Activated T-helper 2 cell treated with anti-CD3 and anti-CD28 coated beads, Interferon-gamma antibody, Interleukin-2, Interleukin-4, amounts not matched to agents 10 μg/mL and 5 μg/mL and 100 μg/mL, durations not matched to agents 14 hours and 24 hours and 36 hours (primary cell): ENCODE measurements around the gene NRXN3. TPM values are rescaled to one million over a fixed set of nuclear protein-coding genes. Genes with fewer than 3 reads are reported as not detected.

ENCODE experiments used
- DNase-seq: peaks from one replicate; pipeline ENCODE4 v3.0.0; 2021; ENCODE audit warnings: low spot score
- H3K27ac Mint-ChIP-seq: one replicate; pipeline ENCODE4 v1.8.0; 2021; ENCODE audit warnings: mixed read lengths
- H3K27me3 Mint-ChIP-seq: one replicate; pipeline ENCODE4 v1.8.0; 2021; ENCODE audit warnings: low read depth, mixed read lengths
- H3K36me3 Mint-ChIP-seq: one replicate; pipeline ENCODE4 v1.8.0; 2021; ENCODE audit warnings: low read depth, mixed read lengths
- H3K4me1 Mint-ChIP-seq: one replicate; pipeline ENCODE4 v1.8.0; 2021; ENCODE audit warnings: low read depth, mixed read lengths
- H3K4me3 Mint-ChIP-seq: one replicate; pipeline ENCODE4 v1.8.0; 2021; ENCODE audit warnings: low read depth, mild to moderate bottlenecking, moderate library complexity, mixed read lengths
- H3K9me3 Mint-ChIP-seq: one replicate; pipeline ENCODE4 v1.8.0; 2021; ENCODE audit warnings: mixed read lengths
- intact Hi-C: fragments of 100-400 bp; cut with micrococcal nuclease; formaldehyde crosslinking; loops from one replicate; pipeline ENCODE4 v1.15.1; 2023
- total RNA-seq: library from RNA; stranded (reverse); gene quantifications from 2 replicates; pipeline ENCODE4 v1.2.3, GENCODE V29; 2022

NRXN3 gene
- total RNA-seq, 1 donor from 2014 or later, result not detected

DNA sequence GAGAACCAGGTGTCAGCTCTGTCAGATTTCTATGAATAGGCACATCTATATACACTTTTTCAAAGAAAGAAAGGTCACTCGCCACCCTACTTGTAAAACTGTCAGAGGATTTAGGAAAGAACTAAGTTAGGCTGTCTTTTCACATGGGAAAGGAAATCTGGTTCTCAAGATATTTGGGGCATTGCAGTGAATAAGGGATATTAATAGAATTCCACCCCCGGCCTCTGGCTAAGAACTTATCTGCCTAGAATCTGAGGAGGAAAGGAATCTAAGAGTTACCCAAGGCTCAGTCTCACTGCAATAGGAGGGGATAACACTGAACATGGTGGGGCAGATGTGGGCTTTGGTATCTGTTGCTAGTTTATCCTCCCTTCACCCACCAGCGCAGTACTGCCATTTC lies 677.6 kb downstream of the NRXN3 start:
- Mint-ChIP-seq H3K36me3 (no peaks in the 10 kb centered on the region), H3K27me3 (no peaks in the 10 kb centered on the region), H3K4me3 (no peak overlapping the region), H3K9me3 (no peaks in the 10 kb centered on the region), H3K27ac (no peak overlapping the region), H3K4me1 (no peaks in the 10 kb centered on the region)
- intact Hi-C loops, result no loop called here
- no peak for DNase-seq

DNA sequence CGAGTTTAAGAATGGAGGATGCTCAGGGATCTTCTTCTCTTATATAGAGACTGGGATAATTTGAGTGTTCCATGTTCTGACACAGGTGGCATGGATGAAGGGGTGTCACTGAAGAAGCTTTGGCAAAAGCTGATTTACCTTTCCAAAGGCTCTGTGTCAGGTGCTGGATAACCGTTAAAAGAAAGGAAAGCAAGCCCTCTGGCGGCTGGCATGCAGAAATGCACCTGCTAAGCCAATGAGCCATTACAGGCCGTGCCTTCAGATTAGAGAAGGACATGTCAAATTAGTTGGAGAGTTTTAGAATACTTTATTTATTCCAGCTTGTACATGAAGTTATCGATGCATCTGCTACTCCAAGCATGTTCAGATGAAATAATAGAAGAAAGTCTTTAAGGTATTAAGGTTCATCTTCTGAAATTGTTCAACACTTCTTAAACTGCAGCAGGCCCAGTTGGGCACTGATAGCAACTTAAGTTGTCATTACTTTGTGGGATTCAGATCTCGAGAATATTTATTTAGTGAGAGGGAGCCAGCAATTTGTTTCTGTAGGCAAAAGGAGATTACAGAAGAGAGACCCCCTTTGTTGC lies 678.2 kb downstream of the NRXN3 start:
- Mint-ChIP-seq H3K27me3 (no peaks in the 10 kb centered on the region), H3K36me3 (no peaks in the 10 kb centered on the region), H3K4me3 (no peak overlapping the region), H3K27ac (no peak overlapping the region), H3K4me1 (no peaks in the 10 kb centered on the region), H3K9me3 (no peaks in the 10 kb centered on the region)
- DNase-seq, result no peak
- intact Hi-C loops, result no loop called here

DNA sequence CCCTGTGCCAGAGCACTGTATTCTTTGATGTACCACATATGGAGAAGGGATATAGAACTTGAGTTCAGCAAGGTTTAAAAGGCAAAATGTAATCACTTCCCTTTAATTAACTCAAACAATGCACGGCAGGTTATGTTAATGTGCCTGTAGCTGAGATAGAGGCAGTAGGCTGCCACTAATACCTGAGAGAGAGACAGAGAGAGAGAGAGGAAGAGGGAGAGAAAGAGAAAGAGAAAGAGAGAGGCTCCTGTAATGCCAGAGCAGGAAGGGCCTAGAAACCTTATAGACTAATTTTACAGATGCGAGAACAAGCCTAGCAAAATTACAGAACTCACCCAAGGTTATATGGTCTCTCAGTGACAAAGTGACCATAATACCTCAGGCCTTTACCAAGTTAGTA lies 679.8 kb downstream of the NRXN3 start:
- no peaks in the 10 kb centered on the region for H3K9me3 Mint-ChIP-seq
- H3K27me3 Mint-ChIP-seq, result no peaks in the 10 kb centered on the region
- no peak overlapping the region for H3K27ac Mint-ChIP-seq

DNA sequence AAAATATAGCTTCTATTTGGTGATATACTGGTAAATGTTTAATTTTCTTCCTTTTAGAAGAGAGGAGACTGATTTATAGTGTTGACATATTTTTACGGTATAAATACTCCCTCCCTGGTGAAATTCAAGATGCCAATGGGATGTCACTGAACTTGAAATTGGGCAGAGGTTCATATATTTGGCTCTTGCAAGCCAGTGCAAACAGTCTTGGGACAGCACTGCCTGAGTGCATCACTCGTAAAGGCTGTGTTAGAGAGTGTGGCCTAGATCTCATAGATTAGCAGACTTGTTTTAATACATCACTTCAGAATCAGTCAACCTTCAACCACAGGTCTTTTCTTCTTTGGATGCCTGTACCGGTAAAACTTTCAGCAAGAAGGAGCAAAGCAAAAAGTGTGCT lies 681.0 kb downstream of the NRXN3 start:
- Mint-ChIP-seq H3K36me3 (no peaks in the 10 kb centered on the region), H3K4me1 (no peaks in the 10 kb centered on the region)

More for the DNA sequence above, 679.8 kb downstream of the NRXN3 start:
- no peak for DNase-seq
- Mint-ChIP-seq H3K36me3 (no peaks in the 10 kb centered on the region), H3K4me3 (no peak overlapping the region), H3K4me1 (no peaks in the 10 kb centered on the region)
- intact Hi-C loops, result no loop called here

DNA sequence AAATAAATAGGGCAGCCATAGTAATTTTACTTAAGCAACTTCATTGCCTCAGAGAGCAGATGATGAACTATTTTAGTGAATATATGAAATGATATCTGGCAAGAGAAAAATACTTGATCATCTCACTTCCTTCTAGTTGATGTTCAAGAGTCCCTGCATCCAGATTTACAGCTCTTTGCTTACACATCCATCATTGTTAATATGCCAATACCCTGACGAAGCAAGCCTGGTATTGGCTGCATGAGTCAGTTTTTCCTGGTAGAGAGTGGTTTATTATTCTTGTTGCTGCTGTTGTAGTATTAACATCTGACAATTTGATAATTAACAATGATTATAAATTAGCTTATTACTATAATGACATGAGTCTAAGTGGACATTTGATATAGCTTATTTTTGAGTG lies 681.9 kb downstream of the NRXN3 start:
- no peak for DNase-seq
- Mint-ChIP-seq H3K36me3 (no peaks in the 10 kb centered on the region), H3K4me1 (no peaks in the 10 kb centered on the region), H3K27ac (no peak overlapping the region), H3K27me3 (no peaks in the 10 kb centered on the region), H3K4me3 (no peak overlapping the region), H3K9me3 (no peaks in the 10 kb centered on the region)
- intact Hi-C loops, result no loop called here

More for the DNA sequence above, 681.0 kb downstream of the NRXN3 start:
- Mint-ChIP-seq H3K9me3 (no peaks in the 10 kb centered on the region), H3K4me3 (no peak overlapping the region), H3K27ac (no peak overlapping the region), H3K27me3 (no peaks in the 10 kb centered on the region)
- intact Hi-C loops, result no loop called here
- DNase-seq, result no peak

GRCh38 chr14:78857974-78858373 lies 687.8 kb downstream of the NRXN3 start:
- intact Hi-C loops, result no loop called here
- no peaks in the 10 kb centered on the region for H3K36me3 Mint-ChIP-seq
- H3K27ac Mint-ChIP-seq, result no peak overlapping the region
- no peak for DNase-seq
- no peaks in the 10 kb centered on the region for H3K27me3 Mint-ChIP-seq
- no peaks in the 10 kb centered on the region for H3K4me1 Mint-ChIP-seq
- H3K9me3 Mint-ChIP-seq, result no peaks in the 10 kb centered on the region
- no peak overlapping the region for H3K4me3 Mint-ChIP-seq

DNA sequence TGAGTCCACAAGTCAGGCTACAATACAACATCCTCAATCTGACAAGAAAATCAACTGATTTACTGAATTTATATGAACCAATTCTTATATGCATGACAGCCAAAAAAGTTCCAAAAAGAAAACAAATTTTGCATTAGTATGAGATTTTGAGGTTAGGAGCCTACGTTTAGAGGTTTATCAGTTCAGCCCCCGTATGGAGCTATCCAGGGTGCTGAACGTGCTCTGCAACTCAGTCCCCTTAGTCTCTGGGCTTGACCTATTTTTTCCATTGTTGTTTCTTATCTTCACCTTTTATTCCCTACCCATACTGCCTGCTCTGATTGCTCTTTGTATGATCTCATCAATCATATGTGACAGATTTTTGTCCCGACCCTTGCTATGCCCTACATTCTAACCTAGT lies 693.0 kb downstream of the NRXN3 start:
- Mint-ChIP-seq H3K36me3 (no peaks in the 10 kb centered on the region), H3K4me3 (no peak overlapping the region), H3K4me1 (no peaks in the 10 kb centered on the region), H3K9me3 (no peaks in the 10 kb centered on the region), H3K27me3 (no peaks in the 10 kb centered on the region), H3K27ac (no peak overlapping the region)
- intact Hi-C loops, result no loop called here
- DNase-seq, result no peak

GRCh38 chr14:78872837-78873236 lies 702.7 kb downstream of the NRXN3 start:
- Mint-ChIP-seq H3K4me1 (no peaks in the 10 kb centered on the region), H3K9me3 (no peaks in the 10 kb centered on the region), H3K27ac (no peak overlapping the region), H3K36me3 (no peaks in the 10 kb centered on the region), H3K27me3 (no peaks in the 10 kb centered on the region), H3K4me3 (no peak overlapping the region)
- intact Hi-C loops, result no loop called here
- DNase-seq, result no peak

DNA sequence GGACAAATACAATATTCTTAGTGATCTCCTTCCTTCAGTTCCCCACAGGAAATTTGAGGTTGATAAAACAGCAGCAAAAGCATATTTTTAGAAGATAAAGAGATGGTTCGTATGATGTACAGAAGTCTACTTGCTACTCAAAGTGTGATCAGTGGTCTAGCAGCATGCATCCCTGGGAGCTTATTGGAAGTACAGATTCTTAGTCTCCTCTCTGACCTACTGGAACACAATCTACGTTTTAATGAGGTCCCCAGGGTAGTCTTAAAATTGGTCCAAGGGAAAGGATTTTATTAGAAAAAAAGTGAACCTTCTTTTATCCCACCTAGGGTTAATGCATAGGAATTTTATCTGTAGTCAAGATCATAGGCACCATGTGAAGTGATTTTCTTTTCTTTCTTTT lies 703.4 kb downstream of the NRXN3 start:
- DNase-seq, result no peak
- intact Hi-C loops, result no loop called here
- Mint-ChIP-seq H3K4me1 (no peaks in the 10 kb centered on the region), H3K36me3 (no peaks in the 10 kb centered on the region), H3K4me3 (no peak overlapping the region), H3K27ac (no peak overlapping the region), H3K27me3 (no peaks in the 10 kb centered on the region), H3K9me3 (no peaks in the 10 kb centered on the region)

DNA sequence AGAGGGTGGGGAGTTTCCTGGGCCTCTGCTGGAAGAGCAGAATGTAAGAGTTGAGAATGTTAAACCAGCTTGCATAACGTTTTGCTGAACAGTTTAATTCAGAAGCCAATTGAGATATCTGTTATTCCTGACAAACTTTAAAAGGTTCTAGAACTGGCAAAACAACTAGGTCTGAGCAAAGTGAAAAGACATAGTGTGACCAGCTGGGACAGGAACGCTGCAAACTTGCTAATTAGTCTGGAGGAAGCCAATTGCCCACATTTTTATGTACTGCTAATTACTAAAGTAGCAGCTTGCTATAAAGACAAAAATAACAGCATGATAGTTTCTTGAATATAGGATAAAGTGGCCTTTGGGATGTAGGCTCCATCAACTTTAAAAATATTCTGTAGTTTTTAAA lies 704.9 kb downstream of the NRXN3 start:
- intact Hi-C loops, result no loop called here
- DNase-seq, result no peak
- Mint-ChIP-seq H3K27me3 (no peaks in the 10 kb centered on the region), H3K27ac (no peak overlapping the region), H3K4me1 (no peaks in the 10 kb centered on the region), H3K9me3 (no peaks in the 10 kb centered on the region), H3K4me3 (no peak overlapping the region), H3K36me3 (no peaks in the 10 kb centered on the region)

- Mint-ChIP-seq H3K4me3 (no peak overlapping the region), H3K36me3 (no peaks in the 10 kb centered on the region), H3K4me1 (no peaks in the 10 kb centered on the region), H3K27ac (no peak overlapping the region), H3K27me3 (no peaks in the 10 kb centered on the region), H3K9me3 (no peaks in the 10 kb centered on the region)
- intact Hi-C loops, result no loop called here
- DNase-seq, result no peak
Observed at GRCh38 chr14:78885884-78886283, 715.7 kb downstream of the NRXN3 start.

DNA sequence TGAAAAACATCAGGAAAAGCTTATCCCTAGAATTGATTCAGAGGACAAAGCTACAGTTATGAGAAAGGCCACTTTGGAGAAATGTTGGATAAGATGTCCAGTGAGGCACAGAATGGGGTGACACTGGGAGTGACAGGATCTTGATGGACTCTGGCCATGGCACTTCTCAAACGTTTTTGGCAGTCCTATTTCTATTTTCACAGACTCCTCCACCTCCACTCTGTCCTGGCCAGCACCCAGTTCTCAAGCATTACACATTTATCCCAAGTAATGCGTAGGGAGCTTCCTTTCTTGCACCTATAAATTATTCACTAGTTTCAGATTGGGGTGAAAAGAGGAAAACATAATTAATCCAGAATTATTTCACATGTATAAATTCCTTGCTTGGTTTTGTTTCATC lies 727.3 kb downstream of the NRXN3 start:
- no peaks in the 10 kb centered on the region for H3K4me1 Mint-ChIP-seq
- DNase-seq, result no peak
- intact Hi-C loops, result no loop called here
- no peaks in the 10 kb centered on the region for H3K9me3 Mint-ChIP-seq
- H3K27ac Mint-ChIP-seq, result no peak overlapping the region
- H3K27me3 Mint-ChIP-seq, result no peaks in the 10 kb centered on the region
- no peak overlapping the region for H3K4me3 Mint-ChIP-seq
- no peaks in the 10 kb centered on the region for H3K36me3 Mint-ChIP-seq

- Mint-ChIP-seq H3K4me3 (no peak overlapping the region), H3K4me1 (no peaks in the 10 kb centered on the region), H3K9me3 (no peaks in the 10 kb centered on the region), H3K36me3 (no peaks in the 10 kb centered on the region), H3K27ac (no peak overlapping the region), H3K27me3 (no peaks in the 10 kb centered on the region)
- no peak for DNase-seq
- intact Hi-C loops, result no loop called here
Observed at GRCh38 chr14:78902010-78902623, 731.9 kb downstream of the NRXN3 start.

GRCh38 chr14:78904094-78904493 lies 733.9 kb downstream of the NRXN3 start:
- Mint-ChIP-seq H3K27me3 (no peaks in the 10 kb centered on the region), H3K9me3 (no peaks in the 10 kb centered on the region), H3K36me3 (no peaks in the 10 kb centered on the region), H3K4me3 (no peak overlapping the region), H3K4me1 (no peaks in the 10 kb centered on the region), H3K27ac (no peak overlapping the region)
- intact Hi-C loops, result no loop called here
- no peak for DNase-seq
